HCT116 (cell line): ENCODE data around the gene RFPL3. TPM values are rescaled to one million over a fixed set of nuclear protein-coding genes. Genes with fewer than 3 reads are reported as not detected.

Source experiments
- ATAC-seq: fragments of 200-7000 bp; cut with Tn5 transposase; 2 replicates; pipeline ENCODE4 v1.9.1; 2020; ENCODE audit warnings: mild to moderate bottlenecking, moderate library complexity
- BruUV-seq: library from RNA; stranded (reverse); fragments of 400-500 nt; replicated peaks from 2 replicates; lab custom pipeline; 2021; lab: Mats Ljungman, UMichigan
- CTCF ChIA-PET: fragments of 300-600 bp; sonication (Branson Sonifier 250); formaldehyde crosslinking; loops from one replicate; lab custom pipeline; 2021; ENCODE audit warnings: antibody characterized with exemption; lab: Charles Lee
- POLR2A ChIA-PET: fragments of 300-600, 350-600 bp; sonication (Branson Sonifier 250); formaldehyde crosslinking; loops from one replicate; lab custom pipeline; 2021; ENCODE audit warnings: antibody characterized with exemption; lab: Charles Lee
- RAD21 ChIA-PET, 2 experiments: fragments of 300-600 bp; sonication (Branson Sonifier 250); formaldehyde crosslinking; loops; one replicate each; lab custom pipeline; 2023; ENCODE audit warnings: low total read pairs in 2 of 2; ENCODE audit not compliant: uncharacterized antibody in 2 of 2, unreplicated experiment in 2 of 2, low non-redundant PET in 1 of 2; lab: Charles Lee
- DNase-seq: peaks from one replicate; pipeline ENCODE4 v3.0.0-alpha.2; 2010; ENCODE audit warnings: low read depth, low spot score
- H2AFZ ChIP-seq: fragments of 200-600 bp; shearing (Covaris generic), sonication (generic); 2 replicates; pipeline ENCODE4 v1.6.1; 2017; ENCODE audit warnings: low read depth, mixed run types, mixed read lengths, antibody characterized with exemption, low read length; ENCODE audit not compliant: poor library complexity, severe bottlenecking
- H3K27ac ChIP-seq: 2 replicates; pipeline ENCODE4 v1.5.1; 2012; ENCODE audit warnings: low read depth, low read length
- H3K27me3 ChIP-seq: fragments of 200-600 bp; sonication (generic); 2 replicates; pipeline ENCODE4 v1.6.1; 2016; ENCODE audit warnings: mixed run types, low read length, mixed read lengths; ENCODE audit not compliant: insufficient read depth
- H3K36me3 ChIP-seq, 2 experiments: fragments of 200-500 bp in 1 of 2; fragments of 200-600 bp in 1 of 2; sonication (Bioruptor generic) in 1 of 2; sonication (generic) in 1 of 2; 2 replicates each; pipeline versions ENCODE4 v1.5.1 to v1.6.1; 2014 to 2016; ENCODE audit warnings: low read length in 2 of 2, inconsistent platforms in 1 of 2, mixed read lengths in 1 of 2, mixed run types in 1 of 2; ENCODE audit not compliant: insufficient read depth in 2 of 2, control insufficient read depth in 1 of 2
- H3K4me1 ChIP-seq, 2 experiments: fragments of 200-600 bp in 1 of 2; sonication (generic) in 1 of 2; 2 replicates each; pipeline versions ENCODE4 v1.5.1 to v1.6.1; 2012 to 2017; ENCODE audit warnings: low read length in 2 of 2, inconsistent platforms in 1 of 2, mild to moderate bottlenecking in 1 of 2, mixed read lengths in 1 of 2, mixed run types in 1 of 2, moderate library complexity in 1 of 2; ENCODE audit not compliant: insufficient read depth in 2 of 2, control insufficient read depth in 1 of 2
- H3K4me2 ChIP-seq: fragments of 200-600 bp; sonication (generic); 2 replicates; pipeline ENCODE4 v1.6.1; 2017; ENCODE audit warnings: mixed run types, low read length, mixed read lengths
- H3K4me3 ChIP-seq, 2 experiments: fragments of 200-600 bp in 1 of 2; sonication (generic) in 1 of 2; replicated peaks in 1 of 2; 2 replicates each; pipeline ENCODE4 v1.5.1; 2011 to 2016; ENCODE audit warnings: low read length in 2 of 2, control low read depth in 1 of 2, low read depth in 1 of 2, mild to moderate bottlenecking in 1 of 2, mixed read lengths in 1 of 2, mixed run types in 1 of 2
- H3K79me2 ChIP-seq: fragments of 200-600 bp; sonication (generic); 2 replicates; pipeline ENCODE4 v1.6.1; 2017; ENCODE audit warnings: mild to moderate bottlenecking, mixed run types, low read length, moderate library complexity, mixed read lengths; ENCODE audit not compliant: insufficient read depth
- H3K9ac ChIP-seq: fragments of 200-600 bp; sonication (generic); 2 replicates; pipeline ENCODE4 v1.6.1; 2016; ENCODE audit warnings: low read length, mixed read lengths
- H3K9me2 ChIP-seq: fragments of 200-600 bp; sonication (generic), shearing (Covaris generic); 2 replicates; pipeline ENCODE4 v1.6.1; 2017; ENCODE audit warnings: mixed run types, mild to moderate bottlenecking, moderate library complexity; ENCODE audit not compliant: insufficient read depth
- H3K9me3 ChIP-seq, 2 experiments: fragments of 200-500 bp in 1 of 2; fragments of 200-600 bp in 1 of 2; sonication (Bioruptor generic) in 1 of 2; sonication (generic) in 1 of 2; 2 replicates each; pipeline ENCODE4 v1.6.1; 2014 to 2017; ENCODE audit warnings: low read length in 2 of 2, mixed read lengths in 2 of 2, inconsistent platforms in 1 of 2, low read depth in 1 of 2, mild to moderate bottlenecking in 1 of 2, mixed run types in 1 of 2, moderate library complexity in 1 of 2; ENCODE audit not compliant: control insufficient read depth in 1 of 2, insufficient read depth in 1 of 2
- H4K20me1 ChIP-seq: fragments of 200-600 bp; sonication (generic), shearing (Covaris generic); 2 replicates; pipeline ENCODE4 v1.6.1; 2017; ENCODE audit warnings: mixed run types, mild to moderate bottlenecking, moderate library complexity; ENCODE audit not compliant: insufficient read depth
- CBX3 ChIP-seq: IDR thresholded peaks from 2 replicates; pipeline ENCODE4 v1.6.1; 2012; ENCODE audit warnings: low read depth
- CTCF ChIP-seq, 3 experiments: fragments of 200-600 bp in 1 of 3; sonication (generic) in 1 of 3; IDR thresholded peaks in 2 of 3; conservative IDR thresholded peaks in 1 of 3; 2 replicates each; pipeline ENCODE4 v1.5.1; 2012 to 2017; ENCODE audit warnings: low read depth in 2 of 3, low read length in 2 of 3, antibody characterized with exemption in 1 of 3, borderline replicate concordance in 1 of 3, control low read depth in 1 of 3, mild to moderate bottlenecking in 1 of 3, mixed read lengths in 1 of 3, mixed run types in 1 of 3, moderate library complexity in 1 of 3; ENCODE audit not compliant: insufficient read depth in 1 of 3
- EGR1 ChIP-seq: IDR thresholded peaks from 2 replicates; pipeline ENCODE4 v1.6.1; 2012; ENCODE audit warnings: low read depth
- ELF1 ChIP-seq: IDR thresholded peaks from 2 replicates; pipeline ENCODE4 v1.6.1; 2012; ENCODE audit warnings: low read depth, borderline replicate concordance
- JUND ChIP-seq: IDR thresholded peaks from 2 replicates; pipeline ENCODE4 v1.6.1; 2012
- SP1 ChIP-seq: IDR thresholded peaks from 2 replicates; pipeline ENCODE4 v1.6.1; 2012; ENCODE audit warnings: low read depth
- TCF7L2 ChIP-seq: IDR thresholded peaks from 2 replicates; pipeline ENCODE4 v1.7.0; 2011; ENCODE audit warnings: borderline replicate concordance, inconsistent platforms; ENCODE audit not compliant: insufficient read depth, insufficient read length; ENCODE audit errors: extremely low read depth
- YY1 ChIP-seq: IDR thresholded peaks from 2 replicates; pipeline ENCODE4 v1.6.1; 2011; ENCODE audit warnings: low read length, low read depth, moderate library complexity, mild to moderate bottlenecking; ENCODE audit not compliant: insufficient replicate concordance; ENCODE audit errors: extremely low read depth
- intact Hi-C: fragments of 100-400 bp; cut with micrococcal nuclease; formaldehyde crosslinking; loops from 2 replicates; pipeline ENCODE4 v1.10.0; 2022
- total RNA-seq: library from RNA; stranded (reverse); gene quantifications from one replicate; pipeline ENCODE4 v1.2.1, GENCODE V29; 2021; ENCODE audit not compliant: unreplicated experiment

Gene RFPL3
- total RNA-seq, 1 experiment from 2014 or later = not detected

- Histone ChIP-seq H4K20me1 (no peaks in the 10 kb centered on the region), H3K9me2 (no peaks in the 10 kb centered on the region), H3K9me3 (no peaks in the 10 kb centered on the region), H3K4me1 (no peaks in the 10 kb centered on the region; a peak in 1 of 4 replicates), H3K27ac (no peak overlapping the region), H3K4me2 (no peak overlapping the region), H3K4me3 (no peak overlapping the region), H3K9ac (no peak overlapping the region), H3K36me3 (no peaks in the 10 kb centered on the region), H2AFZ (no peak overlapping the region), H3K27me3 (no peaks in the 10 kb centered on the region), H3K79me2 (no peaks in the 10 kb centered on the region)
- intact Hi-C loops = no loop called here
- TF ChIP-seq EGR1 (no peak), JUND (no peak), ELF1 (no peak), YY1 (no peak), CTCF (IDR thresholded peaks at IDR 0.05 in 2 of 3, conservative IDR thresholded peaks at IDR 0.05 in 1 of 3; ENCODE audit: borderline replicate concordance in 1 of 3, insufficient read depth in 1 of 3, low read depth in 2 of 3, low read length in 2 of 3) (no peak), CBX3 (no peak)
- ChIA-PET CTCF (no interaction called here), POLR2A (no interaction called here), RAD21 (interaction anchor here in 1 of 2 experiments (0.6 kb wide), 1 partner anchor 22 kb away, joined by 3 read pairs; no protein-coding TSS in a partner anchor)
- DNase-seq = no peak
- no TSS peak for BruUV-seq
- no peak for ATAC-seq
Observed at GRCh38 chr22:32313532-32313931, 44.1 kb upstream of the RFPL3 start.

GRCh38 chr22:32317524-32317923 lies 40.1 kb upstream of the RFPL3 start:
- H3K9me3 ChIP-seq = no peaks in the 10 kb centered on the region
- H3K9ac ChIP-seq = no peak overlapping the region
- DNase-seq (no peak), ATAC-seq (no peak)
- H3K36me3 ChIP-seq = no peaks in the 10 kb centered on the region
- intact Hi-C loops = no loop called here
- H3K27me3 ChIP-seq = no peaks in the 10 kb centered on the region
- H3K9me2 ChIP-seq = no peaks in the 10 kb centered on the region
- no peak overlapping the region for H2AFZ ChIP-seq
- ChIA-PET CTCF (no interaction called here), POLR2A (no interaction called here), RAD21 (no interaction called here)
- no peaks in the 10 kb centered on the region for H3K4me1 ChIP-seq
- H3K4me3 ChIP-seq = no peak overlapping the region
- no peak overlapping the region for H3K4me2 ChIP-seq
- BruUV-seq = no TSS peak
- H3K79me2 ChIP-seq = no peaks in the 10 kb centered on the region
- no peak overlapping the region for H3K27ac ChIP-seq
- H4K20me1 ChIP-seq = no peaks in the 10 kb centered on the region
- no peak for TF ChIP-seq SP1
- no peak for TF ChIP-seq TCF7L2
